Thyroid gland (tissue), 4 donors: ENCODE data around the gene TPSB2.

Experiments
- POLR2A ChIP-seq, 2 donors: fragments of 450-650 bp; IDR thresholded peaks; one replicate each; pipeline ENCODE4 v1.6.1; 2017; ENCODE audit warnings: antibody characterized with exemption in 2 of 2, mild to moderate bottlenecking in 2 of 2, moderate library complexity in 1 of 2
- TF ChIP-seq, protein P1 (sequence below), 6 experiments: fragments of 200-600 bp in 3 of 6; fragments of 450-650 bp in 3 of 6; sonication (generic) in 3 of 6; IDR thresholded peaks; one replicate each; pipeline ENCODE4 v1.5.1; 2016 to 2019; ENCODE audit warnings: antibody characterized with exemption in 6 of 6, mild to moderate bottlenecking in 2 of 6, inconsistent platforms in 1 of 6, moderate library complexity in 1 of 6

GRCh38 chr16:1216681-1217400 lies 13.1 kb downstream of the TPSB2 start:
- TF ChIP-seq, protein P1, sequence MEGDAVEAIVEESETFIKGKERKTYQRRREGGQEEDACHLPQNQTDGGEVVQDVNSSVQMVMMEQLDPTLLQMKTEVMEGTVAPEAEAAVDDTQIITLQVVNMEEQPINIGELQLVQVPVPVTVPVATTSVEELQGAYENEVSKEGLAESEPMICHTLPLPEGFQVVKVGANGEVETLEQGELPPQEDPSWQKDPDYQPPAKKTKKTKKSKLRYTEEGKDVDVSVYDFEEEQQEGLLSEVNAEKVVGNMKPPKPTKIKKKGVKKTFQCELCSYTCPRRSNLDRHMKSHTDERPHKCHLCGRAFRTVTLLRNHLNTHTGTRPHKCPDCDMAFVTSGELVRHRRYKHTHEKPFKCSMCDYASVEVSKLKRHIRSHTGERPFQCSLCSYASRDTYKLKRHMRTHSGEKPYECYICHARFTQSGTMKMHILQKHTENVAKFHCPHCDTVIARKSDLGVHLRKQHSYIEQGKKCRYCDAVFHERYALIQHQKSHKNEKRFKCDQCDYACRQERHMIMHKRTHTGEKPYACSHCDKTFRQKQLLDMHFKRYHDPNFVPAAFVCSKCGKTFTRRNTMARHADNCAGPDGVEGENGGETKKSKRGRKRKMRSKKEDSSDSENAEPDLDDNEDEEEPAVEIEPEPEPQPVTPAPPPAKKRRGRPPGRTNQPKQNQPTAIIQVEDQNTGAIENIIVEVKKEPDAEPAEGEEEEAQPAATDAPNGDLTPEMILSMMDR (IDR thresholded peaks at IDR 0.05), result no peak
- TF ChIP-seq POLR2A (IDR thresholded peaks at IDR 0.05), result no peak
